HFFc6 (cell line): ENCODE measurements around the gene BCO2. TPM values are rescaled to one million over a fixed set of nuclear protein-coding genes. Genes with fewer than 3 reads are reported as not detected.
A peak's percentile ranks its signal among the peaks of the same experiment; 100 is the strongest.

ENCODE experiments used
- DNase-seq: peaks from one replicate; pipeline ENCODE4 v3.0.0-alpha.2; 2018
- H3K27ac Mint-ChIP-seq: 2 replicates; pipeline ENCODE4 v1.8.0; 2020; ENCODE audit warnings: mild to moderate bottlenecking, mixed read lengths
- H3K27me3 Mint-ChIP-seq: 2 replicates; pipeline ENCODE4 v1.8.0; 2021; ENCODE audit warnings: mild to moderate bottlenecking, moderate library complexity, mixed read lengths; ENCODE audit not compliant: insufficient read depth
- H3K36me3 Mint-ChIP-seq: 2 replicates; pipeline ENCODE4 v1.8.0; 2021; ENCODE audit warnings: low read depth, mixed read lengths
- H3K4me1 Mint-ChIP-seq: 2 replicates; pipeline ENCODE4 v1.8.0; 2020; ENCODE audit warnings: low read depth, mixed read lengths
- H3K4me3 Mint-ChIP-seq: 2 replicates; pipeline ENCODE4 v1.8.0; 2020; ENCODE audit warnings: mild to moderate bottlenecking, moderate library complexity, mixed read lengths
- H3K9me3 Mint-ChIP-seq: 2 replicates; pipeline ENCODE4 v1.8.0; 2020; ENCODE audit warnings: mild to moderate bottlenecking, mixed read lengths
- total RNA-seq, 6 experiments: library from RNA; stranded (reverse); fragmentation: NEBNext Ultra II Directional; extraction: Animal tissue kit (Norgen Biotek cat#: 25700); gene quantifications; 2 replicates in 1 of 6; 3 replicates in 5 of 6; pipeline ENCODE4 v1.2.3, GENCODE V29; 2021
- TF ChIP-seq, protein P1 (sequence below): fragments of 200-600 bp; sonication (generic); IDR thresholded peaks from 2 replicates; pipeline ENCODE4 v1.5.0; 2021; ENCODE audit warnings: antibody characterized with exemption, mild to moderate bottlenecking

Gene BCO2
- total RNA-seq, 6 experiments from 2014 or later, result 0.83 to 2.0 (median 1.3) TPM

DNA sequence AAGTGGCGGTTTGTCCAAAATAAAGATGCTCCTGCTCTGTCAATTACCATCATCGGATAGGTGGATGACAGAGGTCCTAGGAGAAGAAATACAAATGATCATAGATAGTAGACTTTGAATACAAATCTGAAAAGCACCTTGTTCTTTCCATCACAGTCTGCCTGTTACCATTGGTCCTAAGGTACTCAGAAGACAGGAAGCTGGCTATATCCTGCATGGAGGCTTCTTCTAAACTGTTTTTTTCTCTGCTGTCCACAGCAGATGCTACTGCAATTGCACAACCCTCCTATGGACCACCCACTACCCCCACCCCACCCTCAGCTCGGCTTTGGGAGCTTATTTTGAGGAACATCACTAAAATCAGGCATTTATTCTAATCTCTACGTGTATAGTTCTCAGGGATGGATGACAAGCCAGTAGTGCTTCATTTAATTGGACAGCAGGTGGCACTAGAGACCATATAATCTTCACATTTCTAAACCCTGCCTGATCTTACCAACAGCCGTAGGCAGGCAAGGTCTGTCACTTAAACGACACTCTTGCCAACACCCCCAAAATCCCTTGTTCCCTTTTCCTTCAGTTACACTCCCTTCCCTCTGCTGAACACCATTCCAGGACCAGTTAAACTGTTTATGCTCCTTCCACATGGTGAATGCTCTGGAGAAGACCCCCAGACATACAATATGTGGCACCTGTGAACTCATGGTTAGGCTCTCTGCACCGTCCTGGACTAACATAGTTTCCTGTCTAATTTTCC is 44.3 kb downstream of the BCO2 start:
- H3K4me3 Mint-ChIP-seq, result no peak overlapping the region
- peaks cover 39% of the 10 kb centered on the region for H3K4me1 Mint-ChIP-seq
- H3K27ac Mint-ChIP-seq, result no peak overlapping the region
- H3K27me3 Mint-ChIP-seq, result peaks cover 2% of the 10 kb centered on the region
- H3K36me3 Mint-ChIP-seq, result no peaks in the 10 kb centered on the region
- H3K9me3 Mint-ChIP-seq, result no peaks in the 10 kb centered on the region
- DNase-seq, result peak; percentile 65
- TF ChIP-seq, protein P1, sequence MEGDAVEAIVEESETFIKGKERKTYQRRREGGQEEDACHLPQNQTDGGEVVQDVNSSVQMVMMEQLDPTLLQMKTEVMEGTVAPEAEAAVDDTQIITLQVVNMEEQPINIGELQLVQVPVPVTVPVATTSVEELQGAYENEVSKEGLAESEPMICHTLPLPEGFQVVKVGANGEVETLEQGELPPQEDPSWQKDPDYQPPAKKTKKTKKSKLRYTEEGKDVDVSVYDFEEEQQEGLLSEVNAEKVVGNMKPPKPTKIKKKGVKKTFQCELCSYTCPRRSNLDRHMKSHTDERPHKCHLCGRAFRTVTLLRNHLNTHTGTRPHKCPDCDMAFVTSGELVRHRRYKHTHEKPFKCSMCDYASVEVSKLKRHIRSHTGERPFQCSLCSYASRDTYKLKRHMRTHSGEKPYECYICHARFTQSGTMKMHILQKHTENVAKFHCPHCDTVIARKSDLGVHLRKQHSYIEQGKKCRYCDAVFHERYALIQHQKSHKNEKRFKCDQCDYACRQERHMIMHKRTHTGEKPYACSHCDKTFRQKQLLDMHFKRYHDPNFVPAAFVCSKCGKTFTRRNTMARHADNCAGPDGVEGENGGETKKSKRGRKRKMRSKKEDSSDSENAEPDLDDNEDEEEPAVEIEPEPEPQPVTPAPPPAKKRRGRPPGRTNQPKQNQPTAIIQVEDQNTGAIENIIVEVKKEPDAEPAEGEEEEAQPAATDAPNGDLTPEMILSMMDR, result peak; percentile 87

DNA sequence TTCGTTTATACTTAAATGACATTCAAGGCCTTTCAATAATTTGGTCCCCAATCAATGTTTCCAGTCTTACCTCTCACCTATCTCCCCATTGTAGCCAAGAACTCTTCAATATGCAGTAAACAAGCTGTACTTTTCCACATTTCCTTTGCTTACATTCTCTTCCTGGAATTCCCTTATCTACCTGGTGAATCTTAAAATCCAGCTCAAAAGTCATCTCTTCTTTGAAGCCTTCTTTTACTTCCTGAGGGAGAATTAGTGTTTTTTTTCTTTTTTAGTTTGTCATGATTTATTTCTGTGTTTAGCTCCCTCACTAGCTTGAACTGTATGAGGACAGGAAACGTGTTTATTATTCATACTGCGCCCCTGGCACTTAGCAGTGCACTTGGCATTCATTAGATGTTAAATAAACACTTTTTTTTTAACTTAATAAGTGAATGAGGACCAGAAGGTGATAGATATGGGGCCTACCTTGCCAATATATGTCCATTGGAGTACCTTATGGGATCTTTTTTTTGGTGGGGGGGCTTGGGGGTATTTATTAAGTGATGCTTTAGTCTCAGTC is 46.0 kb downstream of the BCO2 start:
- Mint-ChIP-seq H3K4me1 (peaks cover 31% of the 10 kb centered on the region), H3K27ac (peak overlapping the region; percentile 14; the same call in 1 of the 2 replicates)

DNA sequence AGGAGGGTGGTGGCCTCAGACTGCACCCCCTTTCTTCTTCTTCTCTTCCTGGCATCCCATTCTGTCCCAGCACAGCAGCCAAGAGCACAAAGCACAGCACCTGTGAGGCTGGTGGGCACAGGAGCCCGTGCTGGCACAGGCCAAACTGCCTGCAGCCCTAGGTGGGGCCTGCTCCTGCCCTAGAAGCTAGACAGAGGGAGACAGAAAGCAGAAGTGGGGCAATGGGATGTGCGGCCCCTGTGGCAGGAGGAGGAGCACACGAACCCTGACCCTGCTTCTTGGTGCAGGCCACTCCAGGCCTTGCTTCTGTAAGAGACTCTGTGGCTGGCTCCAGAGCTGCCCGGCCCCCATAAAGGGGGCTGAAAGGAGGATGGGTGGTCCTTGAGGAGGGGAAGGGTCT is 47.0 kb downstream of the BCO2 start:
- no peaks in the 10 kb centered on the region for H3K9me3 Mint-ChIP-seq
- H3K4me1 Mint-ChIP-seq, result peaks cover 28% of the 10 kb centered on the region
- peaks cover 7% of the 10 kb centered on the region for H3K27me3 Mint-ChIP-seq
- no peak overlapping the region for H3K27ac Mint-ChIP-seq
- H3K4me3 Mint-ChIP-seq, result no peak overlapping the region
- TF ChIP-seq, protein P1, result no peak
- DNase-seq, result no peak
- H3K36me3 Mint-ChIP-seq, result peaks cover 4% of the 10 kb centered on the region; the same call in 1 of the 2 replicates

More for the DNA sequence above, 46.0 kb downstream of the BCO2 start:
- H3K4me3 Mint-ChIP-seq, result no peak overlapping the region
- no peaks in the 10 kb centered on the region for H3K9me3 Mint-ChIP-seq
- TF ChIP-seq, protein P1, result no peak
- no peaks in the 10 kb centered on the region for H3K36me3 Mint-ChIP-seq
- DNase-seq, result no peak
- peaks cover 6% of the 10 kb centered on the region for H3K27me3 Mint-ChIP-seq

DNA sequence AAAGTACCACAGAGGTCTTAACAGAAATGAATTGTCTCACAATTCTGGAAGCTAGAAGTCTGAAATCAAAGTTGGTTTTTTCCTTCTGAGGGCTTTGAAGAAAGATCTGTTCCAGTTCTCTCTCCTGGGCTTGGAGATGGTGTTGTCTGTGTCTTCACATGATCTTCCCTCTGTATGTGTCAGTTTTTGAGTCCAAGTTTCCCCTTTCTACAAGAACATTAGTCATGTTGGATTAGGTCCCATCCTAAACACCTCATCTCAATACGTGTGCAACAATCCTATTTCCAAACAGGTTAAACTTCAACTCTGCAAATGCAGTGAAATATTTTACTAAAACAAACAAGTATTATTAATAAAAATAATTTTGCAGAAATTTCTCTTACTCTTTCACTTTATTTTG is 47.8 kb downstream of the BCO2 start:
- peaks cover 9% of the 10 kb centered on the region for H3K36me3 Mint-ChIP-seq
- peaks cover 36% of the 10 kb centered on the region for H3K4me1 Mint-ChIP-seq
- no peaks in the 10 kb centered on the region for H3K9me3 Mint-ChIP-seq
- no peak overlapping the region for H3K4me3 Mint-ChIP-seq
- 0 out of 2 replicates have a peak overlapping the region, but pooled peaks have one; percentile 3 for H3K27ac Mint-ChIP-seq
- no peak for DNase-seq
- H3K27me3 Mint-ChIP-seq, result peaks cover 7% of the 10 kb centered on the region
- TF ChIP-seq, protein P1, result no peak

DNA sequence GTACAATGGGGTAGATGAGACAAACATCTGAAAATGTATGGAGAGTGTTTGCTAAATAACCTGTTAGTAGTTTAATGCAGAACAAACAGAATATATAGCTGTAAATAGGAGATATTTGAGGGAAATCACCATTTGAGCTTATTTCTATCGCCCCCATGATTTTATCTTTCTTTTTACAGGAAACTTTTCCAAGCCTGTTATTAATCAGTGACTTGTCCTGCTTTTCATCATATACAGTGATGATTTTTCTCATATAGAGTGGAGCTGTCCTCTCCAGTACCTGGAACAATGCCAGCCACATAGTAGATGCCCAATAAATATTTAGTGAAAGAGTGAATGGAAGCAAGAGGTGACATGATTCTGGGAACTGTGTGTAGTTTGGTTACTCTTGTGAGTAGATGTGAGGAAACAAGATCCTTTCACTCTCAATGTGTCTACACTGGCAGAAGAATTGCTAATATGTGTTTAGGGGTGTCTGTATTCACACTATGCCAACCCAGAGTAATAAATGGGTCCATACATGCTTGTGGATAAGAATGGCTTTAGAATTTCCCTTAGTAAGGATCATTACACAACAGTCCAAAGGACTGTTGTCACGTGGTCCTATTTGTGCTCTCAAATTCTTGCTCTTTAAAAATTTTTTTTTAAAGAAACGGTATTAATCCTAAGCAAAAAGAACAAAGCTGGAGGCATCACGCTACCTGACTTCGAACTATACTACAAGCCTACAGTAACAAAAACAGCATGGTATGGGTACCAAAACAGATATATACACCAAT is 48.6 kb downstream of the BCO2 start:
- DNase-seq, result no peak
- peaks cover 17% of the 10 kb centered on the region for H3K36me3 Mint-ChIP-seq
- peaks cover 7% of the 10 kb centered on the region for H3K27me3 Mint-ChIP-seq
- peaks cover 45% of the 10 kb centered on the region for H3K4me1 Mint-ChIP-seq
- no peaks in the 10 kb centered on the region for H3K9me3 Mint-ChIP-seq
- TF ChIP-seq, protein P1, result no peak
- H3K27ac Mint-ChIP-seq, result no peak overlapping the region
- H3K4me3 Mint-ChIP-seq, result no peak overlapping the region
